22Rv1 (cell line): Measurements from ENCODE around the gene DOC2A.

ENCODE experiments used
- ZFX ChIP-seq: fragments of 450-650 bp; IDR thresholded peaks from 2 replicates; pipeline ENCODE4 v1.6.1; 2017; ENCODE audit warnings: antibody characterized with exemption, borderline replicate concordance
- TF ChIP-seq, protein P1 (sequence below): fragments of 450-650 bp; IDR thresholded peaks from 2 replicates; pipeline ENCODE4 v1.5.1; 2017; ENCODE audit warnings: mild to moderate bottlenecking

DNA sequence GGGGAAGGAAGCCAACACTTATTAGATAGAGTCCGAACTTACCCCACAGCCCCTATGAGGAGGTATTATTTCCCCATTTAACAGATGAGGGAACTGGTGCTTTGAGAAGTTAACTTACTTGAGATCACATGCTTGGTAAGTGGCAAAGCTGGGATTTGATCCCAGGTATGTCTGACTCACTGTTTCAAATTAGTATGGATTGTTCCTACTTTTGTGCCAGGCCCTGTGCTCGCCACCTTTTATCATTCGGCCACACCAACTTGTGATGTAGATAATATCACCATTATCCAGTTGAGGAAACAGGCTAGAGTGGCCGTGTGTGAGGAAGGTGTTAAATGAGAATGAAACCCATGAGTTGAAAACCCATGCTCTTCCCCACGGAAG lies 26.1 kb downstream of the DOC2A start:
- TF ChIP-seq, protein P1, sequence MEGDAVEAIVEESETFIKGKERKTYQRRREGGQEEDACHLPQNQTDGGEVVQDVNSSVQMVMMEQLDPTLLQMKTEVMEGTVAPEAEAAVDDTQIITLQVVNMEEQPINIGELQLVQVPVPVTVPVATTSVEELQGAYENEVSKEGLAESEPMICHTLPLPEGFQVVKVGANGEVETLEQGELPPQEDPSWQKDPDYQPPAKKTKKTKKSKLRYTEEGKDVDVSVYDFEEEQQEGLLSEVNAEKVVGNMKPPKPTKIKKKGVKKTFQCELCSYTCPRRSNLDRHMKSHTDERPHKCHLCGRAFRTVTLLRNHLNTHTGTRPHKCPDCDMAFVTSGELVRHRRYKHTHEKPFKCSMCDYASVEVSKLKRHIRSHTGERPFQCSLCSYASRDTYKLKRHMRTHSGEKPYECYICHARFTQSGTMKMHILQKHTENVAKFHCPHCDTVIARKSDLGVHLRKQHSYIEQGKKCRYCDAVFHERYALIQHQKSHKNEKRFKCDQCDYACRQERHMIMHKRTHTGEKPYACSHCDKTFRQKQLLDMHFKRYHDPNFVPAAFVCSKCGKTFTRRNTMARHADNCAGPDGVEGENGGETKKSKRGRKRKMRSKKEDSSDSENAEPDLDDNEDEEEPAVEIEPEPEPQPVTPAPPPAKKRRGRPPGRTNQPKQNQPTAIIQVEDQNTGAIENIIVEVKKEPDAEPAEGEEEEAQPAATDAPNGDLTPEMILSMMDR, result no peak
- TF ChIP-seq ZFX, result no peak
